OCI-LY1 (cell line): ENCODE data around the gene LMTK3.
"Not testable (repeated sequence)": the region's sequence is repeated elsewhere in the genome, so short reads cannot be mapped to it uniquely, and the experiment has no call there.

Source experiments
- H2AFZ ChIP-seq: fragments of 200-600 bp; sonication (generic), shearing (Covaris generic); 2 replicates; pipeline ENCODE4 v1.6.0; 2014; ENCODE audit warnings: antibody characterized with exemption, mild to moderate bottlenecking, low read length
- H3F3A ChIP-seq: fragments of 200-600 bp; sonication (generic), shearing (Covaris generic); 2 replicates; pipeline ENCODE4 v1.6.0; 2014; ENCODE audit warnings: mild to moderate bottlenecking, antibody characterized with exemption, low read length, moderate library complexity; ENCODE audit not compliant: insufficient read depth
- H3K27ac ChIP-seq: fragments of 200-600 bp; sonication (generic); 2 replicates; pipeline ENCODE4 v1.5.1; 2014; ENCODE audit warnings: low read length, mixed run types, mild to moderate bottlenecking, low read depth; ENCODE audit not compliant: poor library complexity, severe bottlenecking
- H3K27me3 ChIP-seq: fragments of 200-600 bp; sonication (generic); 2 replicates; pipeline ENCODE4 v1.6.0; 2014; ENCODE audit warnings: antibody characterized with exemption, mild to moderate bottlenecking, low read length, moderate library complexity; ENCODE audit not compliant: insufficient read depth
- H3K36me3 ChIP-seq: fragments of 200-600 bp; sonication (generic); 2 replicates; pipeline ENCODE4 v1.6.1; 2014; ENCODE audit warnings: mild to moderate bottlenecking, antibody characterized with exemption, low read length, moderate library complexity, mixed read lengths; ENCODE audit not compliant: insufficient read depth
- H3K4me1 ChIP-seq: fragments of 200-600 bp; sonication (generic); 2 replicates; pipeline ENCODE4 v1.5.1; 2014; ENCODE audit warnings: mild to moderate bottlenecking, low read length, moderate library complexity; ENCODE audit not compliant: insufficient read depth, severe bottlenecking
- H3K4me2 ChIP-seq: fragments of 200-600 bp; sonication (generic), shearing (Covaris generic); 2 replicates; pipeline ENCODE4 v1.6.1; 2014; ENCODE audit warnings: low read length
- H3K4me3 ChIP-seq: fragments of 200-600 bp; sonication (generic); 2 replicates; pipeline ENCODE4 v1.5.1; 2014; ENCODE audit warnings: low read length, low read depth, mild to moderate bottlenecking, mixed read lengths; ENCODE audit not compliant: poor library complexity, severe bottlenecking
- H3K79me2 ChIP-seq: fragments of 200-600 bp; shearing (Covaris generic); 2 replicates; pipeline ENCODE4 v1.6.1; 2016; ENCODE audit warnings: mixed run types, low read length, mixed read lengths; ENCODE audit not compliant: insufficient read depth
- H3K9ac ChIP-seq: fragments of 200-600 bp; sonication (generic), shearing (Covaris generic); 2 replicates; pipeline ENCODE4 v1.6.1; 2014; ENCODE audit warnings: mild to moderate bottlenecking, low read length, mixed read lengths
- H3K9me2 ChIP-seq: fragments of 200-600 bp; sonication (generic), shearing (Covaris generic); 2 replicates; pipeline ENCODE4 v1.6.1; 2014; ENCODE audit warnings: low read depth, mild to moderate bottlenecking, low read length, mixed read lengths
- H3K9me3 ChIP-seq: fragments of 200-600 bp; shearing (Covaris generic); 2 replicates; pipeline ENCODE4 v1.6.1; 2014; ENCODE audit warnings: low read length, mixed read lengths
- H4K20me1 ChIP-seq: fragments of 200-600 bp; sonication (generic), shearing (Covaris generic); 2 replicates; pipeline ENCODE4 v1.6.0; 2016; ENCODE audit warnings: mild to moderate bottlenecking, low read length; ENCODE audit not compliant: insufficient read depth
- CTCF ChIP-seq: fragments of 200-600 bp; sonication (generic), shearing (Covaris generic); IDR thresholded peaks from 2 replicates; pipeline ENCODE4 v1.5.1; 2017; ENCODE audit warnings: mild to moderate bottlenecking, antibody characterized with exemption, low read length, moderate library complexity, mixed read lengths
- EZH2 ChIP-seq: fragments of 200-600 bp; sonication (generic), shearing (Covaris generic); IDR thresholded peaks from 2 replicates; pipeline ENCODE4 v1.8.0; 2017; ENCODE audit warnings: borderline replicate concordance, mixed run types, mild to moderate bottlenecking, antibody characterized with exemption, low read length, moderate library complexity, mixed read lengths

LMTK3 gene

GRCh38 chr19:48524221-48524620, 12.6 kb upstream of the LMTK3 start:
- no peak overlapping the region for H3K9ac ChIP-seq
- no peaks in the 10 kb centered on the region for H3K9me2 ChIP-seq
- no peak overlapping the region for H3K27ac ChIP-seq
- no peaks in the 10 kb centered on the region; the same call in 1 of the 2 replicates for H3K36me3 ChIP-seq
- H3K4me1 ChIP-seq: no peaks in the 10 kb centered on the region
- H3K4me2 ChIP-seq: no peak overlapping the region
- no peaks in the 10 kb centered on the region for H3F3A ChIP-seq
- no peaks in the 10 kb centered on the region for H3K79me2 ChIP-seq
- no peak overlapping the region for H3K4me3 ChIP-seq
- no peak overlapping the region for H2AFZ ChIP-seq
- H3K27me3 ChIP-seq: peaks cover 3% of the 10 kb centered on the region; the same call in 1 of the 2 replicates
- peaks cover 4% of the 10 kb centered on the region for H3K9me3 ChIP-seq
- TF ChIP-seq EZH2 (no peak), CTCF (no peak)
- H4K20me1 ChIP-seq: no peaks in the 10 kb centered on the region

- Histone ChIP-seq H3K79me2 (no peaks in the 10 kb centered on the region), H3K4me2 (no peak overlapping the region), H3K27ac (no peak overlapping the region), H3K9me2 (no peaks in the 10 kb centered on the region), H3K4me1 (no peaks in the 10 kb centered on the region), H3K4me3 (no peak overlapping the region), H4K20me1 (no peaks in the 10 kb centered on the region), H3K9me3 (no peaks in the 10 kb centered on the region), H2AFZ (no peak overlapping the region), H3K36me3 (no peaks in the 10 kb centered on the region; the same call in 1 of the 2 replicates), H3F3A (no peaks in the 10 kb centered on the region), H3K9ac (no peak overlapping the region), H3K27me3 (no peaks in the 10 kb centered on the region; the same call in 1 of the 2 replicates)
- no peak for TF ChIP-seq CTCF
- no peak for TF ChIP-seq EZH2
These were observed 8.5 kb upstream of the LMTK3 start for GRCh38 chr19:48520134-48520533.

- H3K4me2 ChIP-seq, H3K9ac ChIP-seq, H3F3A ChIP-seq, H3K4me1 ChIP-seq, H3K79me2 ChIP-seq, H3K36me3 ChIP-seq, H3K9me2 ChIP-seq, H2AFZ ChIP-seq, H3K27me3 ChIP-seq, H3K4me3 ChIP-seq, H4K20me1 ChIP-seq, H3K9me3 ChIP-seq, H3K27ac ChIP-seq: not testable (repeated sequence)
These were observed 7.8 kb upstream of the LMTK3 start for GRCh38 chr19:48519426-48519825.

- no peak overlapping the region for H3K9ac ChIP-seq
- H3K27me3 ChIP-seq: no peaks in the 10 kb centered on the region; the same call in 1 of the 2 replicates
These were observed 6.6 kb upstream of the LMTK3 start for GRCh38 chr19:48518207-48518606.

More at GRCh38 chr19:48518207-48518606, 6.6 kb upstream of the LMTK3 start:
- TF ChIP-seq CTCF (no peak), EZH2 (no peak)
- H3F3A ChIP-seq: no peaks in the 10 kb centered on the region
- no peaks in the 10 kb centered on the region for H3K36me3 ChIP-seq
- H3K9me3 ChIP-seq: no peaks in the 10 kb centered on the region
- H2AFZ ChIP-seq: no peak overlapping the region
- no peak overlapping the region for H3K4me2 ChIP-seq
- H4K20me1 ChIP-seq: no peaks in the 10 kb centered on the region
- H3K27ac ChIP-seq: no peak overlapping the region
- H3K4me1 ChIP-seq: peaks cover 7% of the 10 kb centered on the region
- H3K9me2 ChIP-seq: no peaks in the 10 kb centered on the region
- H3K4me3 ChIP-seq: no peak overlapping the region
- H3K79me2 ChIP-seq: no peaks in the 10 kb centered on the region
